ENCODE results near the gene DHCR24. TPM values are rescaled to one million over a fixed set of nuclear protein-coding genes. Genes with fewer than 3 reads are reported as not detected.

Gene DHCR24
- total RNA-seq, 2 donors from 2014 or later = 243 to 340 TPM

DNA sequence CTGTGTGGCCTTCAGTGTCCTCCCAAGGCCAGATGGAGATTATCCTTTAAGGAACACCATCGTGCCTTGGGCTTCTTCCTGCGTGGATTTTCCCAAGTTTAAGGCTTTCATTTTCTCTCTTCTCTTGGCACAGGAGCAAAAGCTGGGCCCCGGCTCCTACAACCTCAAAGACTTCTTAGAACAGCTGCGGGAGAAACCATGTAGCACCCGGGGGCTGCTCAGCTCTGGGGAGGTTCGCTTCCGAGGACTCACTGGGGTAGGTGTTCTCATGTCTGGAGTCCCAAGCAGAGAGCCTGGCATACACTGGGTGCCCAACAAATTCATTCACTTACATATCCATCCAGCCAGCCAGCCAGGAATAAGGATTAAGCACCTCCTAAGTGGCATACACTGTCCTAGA lies 79.2 kb downstream of the DHCR24 start:
- Histone ChIP-seq H3K27ac (ENCODE audit: low read depth, low read length) (no peak overlapping the region), H3K27me3 (ENCODE audit: control insufficient read depth, insufficient read depth, low read length, poor library complexity, severe bottlenecking) (peaks cover 5% of the 10 kb centered on the region), H3K4me1 (ENCODE audit: control insufficient read depth, insufficient read depth, low read length) (no peaks in the 10 kb centered on the region), H3K36me3 (ENCODE audit: control insufficient read depth, insufficient read depth, low read length) (no peaks in the 10 kb centered on the region), H3K9me3 (ENCODE audit: control insufficient read depth, low read length) (no peaks in the 10 kb centered on the region), H3K4me3 (ENCODE audit: low read length) (no peak overlapping the region), H3K9ac (ENCODE audit: extremely low read depth, low read length, poor library complexity, severe bottlenecking) (no peak overlapping the region)
- peaks cover 14% of the 10 kb centered on the region for H3K27me3 Mint-ChIP-seq (ENCODE audit: insufficient read depth)
- no peak for TF ChIP-seq CTCF (conservative IDR thresholded peaks at IDR 0.05)
- WGBS, 2 experiments (ENCODE audit: insufficient coverage in 1 of 2, insufficient read length in 1 of 2) = 74 to 86% methylated on average over 2 to 7 of the region's 7 CpGs
- H3K36me3 Mint-ChIP-seq (ENCODE audit: low read depth) = no peaks in the 10 kb centered on the region
- DNase-seq = no peak
- H3K4me3 Mint-ChIP-seq = no peak overlapping the region
- H3K9me3 Mint-ChIP-seq = no peaks in the 10 kb centered on the region
- H3K27ac Mint-ChIP-seq = no peak overlapping the region
- no peaks in the 10 kb centered on the region for H3K4me1 Mint-ChIP-seq

GRCh38 chr1:54806931-54807611 lies 79.9 kb downstream of the DHCR24 start:
- TF ChIP-seq CTCF (conservative IDR thresholded peaks at IDR 0.05) = no peak
- H3K9me3 Mint-ChIP-seq = no peaks in the 10 kb centered on the region
- H3K27ac Mint-ChIP-seq = no peak overlapping the region
- Histone ChIP-seq H3K36me3 (ENCODE audit: control insufficient read depth, insufficient read depth, low read length) (no peaks in the 10 kb centered on the region), H3K4me3 (ENCODE audit: low read length) (no peak overlapping the region), H3K4me1 (ENCODE audit: control insufficient read depth, insufficient read depth, low read length) (no peaks in the 10 kb centered on the region), H3K27me3 (ENCODE audit: control insufficient read depth, insufficient read depth, low read length, poor library complexity, severe bottlenecking) (peaks cover 5% of the 10 kb centered on the region), H3K9me3 (ENCODE audit: control insufficient read depth, low read length) (no peaks in the 10 kb centered on the region), H3K9ac (ENCODE audit: extremely low read depth, low read length, poor library complexity, severe bottlenecking) (no peak overlapping the region), H3K27ac (ENCODE audit: low read depth, low read length) (no peak overlapping the region)
- DNase-seq = peak; percentile 49
- H3K36me3 Mint-ChIP-seq (ENCODE audit: low read depth) = no peaks in the 10 kb centered on the region
- no peaks in the 10 kb centered on the region for H3K4me1 Mint-ChIP-seq
- no peak overlapping the region for H3K4me3 Mint-ChIP-seq
- peaks cover 14% of the 10 kb centered on the region for H3K27me3 Mint-ChIP-seq (ENCODE audit: insufficient read depth)
- 86 to 100% methylated on average over 3 to 11 of the region's 11 CpGs for WGBS, 2 experiments (ENCODE audit: insufficient coverage in 1 of 2, insufficient read length in 1 of 2)

GRCh38 chr1:54805981-54806381 lies 81.0 kb downstream of the DHCR24 start:
- 93 to 95% methylated on average over 20 to 35 of the region's 35 CpGs for WGBS, 2 experiments (ENCODE audit: insufficient coverage in 1 of 2, insufficient read length in 1 of 2)
- no peak for TF ChIP-seq CTCF (conservative IDR thresholded peaks at IDR 0.05)

More at GRCh38 chr1:54805981-54806381, 81.0 kb downstream of the DHCR24 start:
- H3K4me1 ChIP-seq (ENCODE audit: control insufficient read depth, insufficient read depth, low read length) = no peaks in the 10 kb centered on the region
- Mint-ChIP-seq H3K27me3 (ENCODE audit: insufficient read depth) (peaks cover 24% of the 10 kb centered on the region), H3K36me3 (ENCODE audit: low read depth) (no peaks in the 10 kb centered on the region), H3K27ac (no peak overlapping the region), H3K4me3 (no peak overlapping the region), H3K4me1 (no peaks in the 10 kb centered on the region), H3K9me3 (no peaks in the 10 kb centered on the region)
- H3K9me3 ChIP-seq (ENCODE audit: control insufficient read depth, low read length) = no peaks in the 10 kb centered on the region
- peaks cover 15% of the 10 kb centered on the region for H3K27me3 ChIP-seq (ENCODE audit: control insufficient read depth, insufficient read depth, low read length, poor library complexity, severe bottlenecking)
- no peak overlapping the region for H3K9ac ChIP-seq (ENCODE audit: extremely low read depth, low read length, poor library complexity, severe bottlenecking)
- peak; percentile 34 for DNase-seq
- no peak overlapping the region for H3K27ac ChIP-seq (ENCODE audit: low read depth, low read length)
- H3K36me3 ChIP-seq (ENCODE audit: control insufficient read depth, insufficient read depth, low read length) = no peaks in the 10 kb centered on the region
- H3K4me3 ChIP-seq (ENCODE audit: low read length) = no peak overlapping the region

Measured in endodermal cell (in vitro differentiated cells).